B cell (primary cell): ENCODE data around the gene FUCA2. TPM values are rescaled to one million over a fixed set of nuclear protein-coding genes. Genes with fewer than 3 reads are reported as not detected.

Source experiments
- ATAC-seq: fragments of 200-7000 bp; cut with Tn5 transposase; one replicate; pipeline ENCODE4 v1.10.0; 2021; ENCODE audit warnings: low read depth, mild to moderate bottlenecking, moderate number of reproducible peaks, moderate library complexity
- CTCF ChIA-PET: fragments of 350-600 bp; sonication (Branson Sonifier 250); formaldehyde crosslinking; loops from one replicate; lab custom pipeline; 2021; ENCODE audit warnings: antibody characterized with exemption, inconsistent platforms; lab: Charles Lee
- POLR2A ChIA-PET: fragments of 350-600 bp; sonication (Branson Sonifier 250); formaldehyde crosslinking; loops from one replicate; lab custom pipeline; 2021; ENCODE audit warnings: antibody characterized with exemption; lab: Charles Lee
- DNase-seq: peaks from one replicate; pipeline ENCODE4 v3.0.0; 2013
- H2AFZ ChIP-seq: 2 replicates; pipeline ENCODE4 v1.6.1; 2012; ENCODE audit warnings: mild to moderate bottlenecking, low read depth, low read length; ENCODE audit not compliant: insufficient read depth, poor library complexity, severe bottlenecking
- H3K27ac ChIP-seq, 2 donors: 1 replicate in 1 of 2; 2 replicates in 1 of 2; pipeline ENCODE4 v1.5.1; 2012 to 2013; ENCODE audit warnings: low read length in 2 of 2, mild to moderate bottlenecking in 2 of 2, moderate library complexity in 1 of 2
- H3K27me3 ChIP-seq, 4 experiments: fragments of 200-600 bp in 1 of 4; sonication (generic) in 1 of 4; replicated peaks in 1 of 4; 1 replicate in 2 of 4; 2 replicates in 2 of 4; pipeline versions ENCODE4 v1.6.1 to v1.7.0; 2013 to 2016; ENCODE audit warnings: low read length in 3 of 4, mild to moderate bottlenecking in 2 of 4, mixed read lengths in 1 of 4, moderate library complexity in 1 of 4; ENCODE audit not compliant: insufficient read depth in 4 of 4, control insufficient read depth in 3 of 4; ENCODE audit errors: control extremely low read depth in 1 of 4
- H3K36me3 ChIP-seq, 2 experiments: replicated peaks in 1 of 2; 1 replicate in 1 of 2; 2 replicates in 1 of 2; pipeline versions ENCODE4 v1.6.1 to v1.7.1; 2013; ENCODE audit warnings: low read length in 1 of 2; ENCODE audit not compliant: insufficient read depth in 2 of 2, control insufficient read depth in 1 of 2; ENCODE audit errors: control extremely low read depth in 1 of 2, extremely low read depth in 1 of 2
- H3K4me1 ChIP-seq, 2 donors: fragments of 200-600 bp in 1 of 2; sonication (generic) in 1 of 2; 1 replicate in 1 of 2; 2 replicates in 1 of 2; pipeline versions ENCODE4 v1.5.1 to v1.6.1; 2013 to 2017; ENCODE audit warnings: low read length in 2 of 2; ENCODE audit not compliant: control insufficient read depth in 2 of 2, insufficient read depth in 2 of 2
- H3K4me2 ChIP-seq: replicated peaks from 2 replicates; pipeline ENCODE3; 2012; ENCODE audit warnings: mild to moderate bottlenecking, low read depth, low read length; ENCODE audit not compliant: poor library complexity, severe bottlenecking
- H3K4me3 ChIP-seq, 5 experiments: fragments of 200-600 bp in 1 of 5; sonication (generic) in 1 of 5; 1 replicate in 3 of 5; 2 replicates in 2 of 5; pipeline versions ENCODE4 v1.5.1 to v1.7.0; 2011 to 2016; ENCODE audit warnings: low read length in 4 of 5, mild to moderate bottlenecking in 4 of 5, low read depth in 2 of 5, control low read depth in 1 of 5, moderate library complexity in 1 of 5; ENCODE audit not compliant: insufficient read depth in 1 of 5; ENCODE audit errors: control extremely low read depth in 1 of 5, extremely low read depth in 1 of 5
- H3K79me2 ChIP-seq: fragments of 200-600 bp; sonication (generic); one replicate; pipeline ENCODE4 v1.6.0; 2016; ENCODE audit warnings: low read length; ENCODE audit not compliant: control insufficient read depth, insufficient read depth
- H3K9ac ChIP-seq: fragments of 200-600 bp; sonication (generic); 2 replicates; pipeline ENCODE4 v1.6.1; 2017; ENCODE audit warnings: mild to moderate bottlenecking, low read length, moderate library complexity
- H3K9me3 ChIP-seq, 3 donors: one replicate each; pipeline versions ENCODE4 v1.6.1 to v1.7.1; 2013; ENCODE audit warnings: low read length in 2 of 3; ENCODE audit not compliant: control insufficient read depth in 2 of 3, insufficient read depth in 1 of 3; ENCODE audit errors: control extremely low read depth in 1 of 3
- H4K20me1 ChIP-seq: 2 replicates; pipeline ENCODE4 v1.6.0; 2012; ENCODE audit warnings: mild to moderate bottlenecking, low read length; ENCODE audit not compliant: insufficient read depth, control insufficient read depth, poor library complexity, severe bottlenecking
- H3K27ac Mint-ChIP-seq: one replicate; pipeline ENCODE4 v1.8.0; 2021; ENCODE audit warnings: mixed read lengths
- H3K27me3 Mint-ChIP-seq: one replicate; pipeline ENCODE4 v1.8.0; 2021; ENCODE audit warnings: mixed read lengths
- H3K4me1 Mint-ChIP-seq: one replicate; pipeline ENCODE4 v1.8.0; 2021; ENCODE audit warnings: mixed read lengths
- H3K4me3 Mint-ChIP-seq: one replicate; pipeline ENCODE4 v1.8.0; 2021; ENCODE audit warnings: mixed read lengths
- H3K9me3 Mint-ChIP-seq: one replicate; pipeline ENCODE4 v1.8.0; 2022; ENCODE audit warnings: mixed read lengths; ENCODE audit not compliant: insufficient read depth
- CTCF ChIP-seq: fragments of 200-600 bp; IDR thresholded peaks from one replicate; pipeline ENCODE4 v1.8.0; 2022; ENCODE audit warnings: antibody characterized with exemption, mild to moderate bottlenecking
- WGBS: methylation state at CpG from one replicate; pipeline ENCODE4 v1.1.5; 2013; ENCODE audit warnings: missing lambda C conversion rate; ENCODE audit not compliant: insufficient coverage; 5-methylcytosine and 5-hydroxymethylcytosine counted together
- intact Hi-C: fragments of 100-400 bp; cut with micrococcal nuclease; formaldehyde crosslinking; loops from one replicate; pipeline ENCODE4 v1.10.0; 2022
- polyA plus RNA-seq: library from polyadenylated mRNA; depleted of rRNA; stranded (reverse); fragments of >200 nt; gene quantifications from 2 replicates; pipeline ENCODE4 v1.2.3, GENCODE V29; 2012
- total RNA-seq, 2 donors: library from RNA; stranded (reverse); fragments of 120-200 nt in 1 of 2; gene quantifications; 1 replicate in 1 of 2; 2 replicates in 1 of 2; pipeline versions ENCODE4 v1.2.3 to v1.2.4, GENCODE V29; 2013 to 2022

The FUCA2 gene
- total and polyA plus RNA-seq, 2 donors (not counting 1 experiment from before 2014, with no cell fraction given), result 3.6 to 8.3 TPM

GRCh38 chr6:143450453-143451371 is 60.8 kb downstream of the FUCA2 start, which contains the start of the genes ADAT2 and PEX3:
TSS of gene ADAT2 (minus strand) at chr6:143450695. CDS start at chr6:143450658, 37 bp downstream.
TSS of gene PEX3 (plus strand) at chr6:143450805. CDS start at chr6:143451043, 238 bp downstream.
- Histone ChIP-seq H3K9ac (peak within 1 kb of the TSS; percentile 81), H3K36me3 (no peaks in the 10 kb centered on the region), H3K79me2 (peaks cover 24% of the 10 kb centered on the region), H3K9me3 (no peaks in the 10 kb centered on the region), H4K20me1 (no peaks in the 10 kb centered on the region), H3K27ac (peak within 1 kb of the TSS; percentile 59 to 82), H2AFZ (peak within 1 kb of the TSS; percentile 98), H3K4me1 (peaks cover 15 to 18% of the 10 kb centered on the region in 2 donors), H3K4me3 (peak within 1 kb of the TSS; percentile 69 to 95 (median 87)), H3K4me2 (peak within 1 kb of the TSS; percentile 87), H3K27me3 (no peaks in the 10 kb centered on the region)
- Mint-ChIP-seq H3K4me1 (peaks cover 33% of the 10 kb centered on the region), H3K4me3 (peak within 1 kb of the TSS; percentile 95), H3K27ac (peak within 1 kb of the TSS; percentile 94), H3K9me3 (no peaks in the 10 kb centered on the region), H3K27me3 (no peaks in the 10 kb centered on the region)
- CTCF ChIA-PET, result interaction anchor here (0.6 to 1.7 kb wide), 6 partner anchors 8 to 1303 kb away, joined by 3 to 4 read pairs (median 3); partner anchors contain the start of genes FUCA2 and VTA1
- intact Hi-C loops, result loop anchor here (1.0 to 10.0 kb wide), 10 partner anchors 61 to 1303 kb away; partner anchors contain the start of genes AIG1, FUCA2, LTV1 and NMBR
- POLR2A ChIA-PET, result interaction anchor here (0.9 to 1.9 kb wide), 3 partner anchors 60 to 504 kb away, joined by 3 to 10 read pairs (median 4); partner anchors contain the start of genes FUCA2 and LTV1
- TF ChIP-seq CTCF, result no peak
- ATAC-seq (peak; percentile 95), DNase-seq (peak; percentile 96)
- under 1% methylated on average over 51 of the region's 56 CpGs for WGBS
